ENCODE measurements around the gene COL16A1.

Gene COL16A1

GRCh38 chr1:31666263-31666963 is 37.4 kb downstream of the COL16A1 start:
- H3K27ac ChIP-seq (ENCODE audit: low read depth, low read length): no peak overlapping the region
- peaks cover 2% of the 10 kb centered on the region; the same call in 1 of the 2 replicates for H3K36me3 ChIP-seq (ENCODE audit: insufficient read depth, low read length)
- H2AFZ ChIP-seq (ENCODE audit: low read length, unreplicated experiment): no peak overlapping the region

GRCh38 chr1:31665234-31665878 is 38.5 kb downstream of the COL16A1 start:
- no peak overlapping the region for H3K4me3 ChIP-seq (ENCODE audit: low read depth, low read length)
- H3K27ac ChIP-seq (ENCODE audit: low read depth, low read length): no peak overlapping the region
- no peaks in the 10 kb centered on the region for H3K79me2 ChIP-seq (ENCODE audit: control insufficient read depth, insufficient read depth, low read length, unreplicated experiment)
- H2AFZ ChIP-seq (ENCODE audit: low read length, unreplicated experiment): no peak overlapping the region
- peaks cover 27% of the 10 kb centered on the region for H3K4me1 ChIP-seq (ENCODE audit: control insufficient read depth, insufficient read depth, low read length, unreplicated experiment)
- H3K36me3 ChIP-seq (ENCODE audit: insufficient read depth, low read length): no peaks in the 10 kb centered on the region
- H3K27me3 ChIP-seq (ENCODE audit: insufficient read depth, low read length): no peaks in the 10 kb centered on the region

More at GRCh38 chr1:31666263-31666963, 37.4 kb downstream of the COL16A1 start:
- H3K4me3 ChIP-seq (ENCODE audit: low read depth, low read length): no peak overlapping the region
- H3K4me1 ChIP-seq (ENCODE audit: control insufficient read depth, insufficient read depth, low read length, unreplicated experiment): peaks cover 30% of the 10 kb centered on the region
- no peaks in the 10 kb centered on the region for H3K79me2 ChIP-seq (ENCODE audit: control insufficient read depth, insufficient read depth, low read length, unreplicated experiment)
- no peaks in the 10 kb centered on the region for H3K27me3 ChIP-seq (ENCODE audit: insufficient read depth, low read length)

- H3K27ac ChIP-seq (ENCODE audit: low read depth, low read length): no peak overlapping the region
- H2AFZ ChIP-seq (ENCODE audit: low read length, unreplicated experiment): no peak overlapping the region
- H3K79me2 ChIP-seq (ENCODE audit: control insufficient read depth, insufficient read depth, low read length, unreplicated experiment): no peaks in the 10 kb centered on the region
- H3K4me3 ChIP-seq (ENCODE audit: low read depth, low read length): no peak overlapping the region
- no peaks in the 10 kb centered on the region for H3K27me3 ChIP-seq (ENCODE audit: insufficient read depth, low read length)
- H3K36me3 ChIP-seq (ENCODE audit: insufficient read depth, low read length): no peaks in the 10 kb centered on the region
- peaks cover 18% of the 10 kb centered on the region for H3K4me1 ChIP-seq (ENCODE audit: control insufficient read depth, insufficient read depth, low read length, unreplicated experiment)
These were observed 39.3 kb downstream of the COL16A1 start for GRCh38 chr1:31664528-31664927.

GRCh38 chr1:31663622-31664452 is 40.0 kb downstream of the COL16A1 start:
- Histone ChIP-seq H3K4me1 (ENCODE audit: control insufficient read depth, insufficient read depth, low read length, unreplicated experiment) (peaks cover 16% of the 10 kb centered on the region), H3K79me2 (ENCODE audit: control insufficient read depth, insufficient read depth, low read length, unreplicated experiment) (no peaks in the 10 kb centered on the region), H3K4me3 (ENCODE audit: low read depth, low read length) (no peak overlapping the region), H3K36me3 (ENCODE audit: insufficient read depth, low read length) (no peaks in the 10 kb centered on the region; the same call in 1 of the 2 replicates), H3K27me3 (ENCODE audit: insufficient read depth, low read length) (no peaks in the 10 kb centered on the region), H3K27ac (ENCODE audit: low read depth, low read length) (no peak overlapping the region), H2AFZ (ENCODE audit: low read length, unreplicated experiment) (no peak overlapping the region)

GRCh38 chr1:31662463-31662862 is 41.4 kb downstream of the COL16A1 start:
- no peak overlapping the region for H3K27ac ChIP-seq (ENCODE audit: low read depth, low read length)
- no peaks in the 10 kb centered on the region for H3K27me3 ChIP-seq (ENCODE audit: insufficient read depth, low read length)
- no peak overlapping the region for H3K4me3 ChIP-seq (ENCODE audit: low read depth, low read length)
- H3K79me2 ChIP-seq (ENCODE audit: control insufficient read depth, insufficient read depth, low read length, unreplicated experiment): no peaks in the 10 kb centered on the region
- H3K4me1 ChIP-seq (ENCODE audit: control insufficient read depth, insufficient read depth, low read length, unreplicated experiment): peaks cover 16% of the 10 kb centered on the region
- no peak overlapping the region for H2AFZ ChIP-seq (ENCODE audit: low read length, unreplicated experiment)
- no peaks in the 10 kb centered on the region; the same call in 1 of the 2 replicates for H3K36me3 ChIP-seq (ENCODE audit: insufficient read depth, low read length)

- H3K27ac ChIP-seq (ENCODE audit: low read depth, low read length): no peak overlapping the region
These were observed 42.0 kb downstream of the COL16A1 start for GRCh38 chr1:31661856-31662255.

GRCh38 chr1:31660871-31661455 is 42.9 kb downstream of the COL16A1 start:
- Histone ChIP-seq H3K4me3 (ENCODE audit: low read depth, low read length) (no peak overlapping the region), H3K27me3 (ENCODE audit: insufficient read depth, low read length) (no peaks in the 10 kb centered on the region), H3K79me2 (ENCODE audit: control insufficient read depth, insufficient read depth, low read length, unreplicated experiment) (no peaks in the 10 kb centered on the region), H3K4me1 (ENCODE audit: control insufficient read depth, insufficient read depth, low read length, unreplicated experiment) (peaks cover 1% of the 10 kb centered on the region), H3K27ac (ENCODE audit: low read depth, low read length) (no peak overlapping the region), H2AFZ (ENCODE audit: low read length, unreplicated experiment) (no peak overlapping the region), H3K36me3 (ENCODE audit: insufficient read depth, low read length) (no peaks in the 10 kb centered on the region; the same call in 1 of the 2 replicates)

More at GRCh38 chr1:31661856-31662255, 42.0 kb downstream of the COL16A1 start:
- H3K27me3 ChIP-seq (ENCODE audit: insufficient read depth, low read length): no peaks in the 10 kb centered on the region
- no peak overlapping the region for H2AFZ ChIP-seq (ENCODE audit: low read length, unreplicated experiment)
- no peak overlapping the region for H3K4me3 ChIP-seq (ENCODE audit: low read depth, low read length)
- H3K4me1 ChIP-seq (ENCODE audit: control insufficient read depth, insufficient read depth, low read length, unreplicated experiment): peaks cover 10% of the 10 kb centered on the region
- H3K79me2 ChIP-seq (ENCODE audit: control insufficient read depth, insufficient read depth, low read length, unreplicated experiment): no peaks in the 10 kb centered on the region
- no peaks in the 10 kb centered on the region; the same call in 1 of the 2 replicates for H3K36me3 ChIP-seq (ENCODE audit: insufficient read depth, low read length)

- Histone ChIP-seq H3K27ac (ENCODE audit: low read depth, low read length) (no peak overlapping the region), H3K27me3 (ENCODE audit: insufficient read depth, low read length) (no peaks in the 10 kb centered on the region), H3K4me1 (ENCODE audit: control insufficient read depth, insufficient read depth, low read length, unreplicated experiment) (no peaks in the 10 kb centered on the region), H3K4me3 (ENCODE audit: low read depth, low read length) (no peak overlapping the region), H3K36me3 (ENCODE audit: insufficient read depth, low read length) (no peaks in the 10 kb centered on the region; the same call in 1 of the 2 replicates), H3K79me2 (ENCODE audit: control insufficient read depth, insufficient read depth, low read length, unreplicated experiment) (no peaks in the 10 kb centered on the region), H2AFZ (ENCODE audit: low read length, unreplicated experiment) (no peak overlapping the region)
These were observed 43.9 kb downstream of the COL16A1 start for GRCh38 chr1:31659889-31660288.

GRCh38 chr1:31658721-31659120 is 45.1 kb downstream of the COL16A1 start:
- Histone ChIP-seq H3K36me3 (ENCODE audit: insufficient read depth, low read length) (no peaks in the 10 kb centered on the region; the same call in 1 of the 2 replicates), H3K4me1 (ENCODE audit: control insufficient read depth, insufficient read depth, low read length, unreplicated experiment) (no peaks in the 10 kb centered on the region), H3K79me2 (ENCODE audit: control insufficient read depth, insufficient read depth, low read length, unreplicated experiment) (no peaks in the 10 kb centered on the region), H3K27me3 (ENCODE audit: insufficient read depth, low read length) (no peaks in the 10 kb centered on the region), H3K27ac (ENCODE audit: low read depth, low read length) (no peak overlapping the region), H2AFZ (ENCODE audit: low read length, unreplicated experiment) (no peak overlapping the region), H3K4me3 (ENCODE audit: low read depth, low read length) (no peak overlapping the region)

- no peaks in the 10 kb centered on the region; the same call in 1 of the 2 replicates for H3K36me3 ChIP-seq (ENCODE audit: insufficient read depth, low read length)
- H3K79me2 ChIP-seq (ENCODE audit: control insufficient read depth, insufficient read depth, low read length, unreplicated experiment): no peaks in the 10 kb centered on the region
- H3K4me3 ChIP-seq (ENCODE audit: low read depth, low read length): no peak overlapping the region
- no peaks in the 10 kb centered on the region for H3K4me1 ChIP-seq (ENCODE audit: control insufficient read depth, insufficient read depth, low read length, unreplicated experiment)
- no peaks in the 10 kb centered on the region for H3K27me3 ChIP-seq (ENCODE audit: insufficient read depth, low read length)
- no peak overlapping the region for H2AFZ ChIP-seq (ENCODE audit: low read length, unreplicated experiment)
- H3K27ac ChIP-seq (ENCODE audit: low read depth, low read length): no peak overlapping the region
These were observed 45.8 kb downstream of the COL16A1 start for GRCh38 chr1:31657972-31658510.

Data from ACC112 (cell line).